ENCODE measurements around the gene BRD4.
"Not testable (repeated sequence)": the region's sequence is repeated elsewhere in the genome, so short reads cannot be mapped to it uniquely, and the experiment has no call there.

DNA sequence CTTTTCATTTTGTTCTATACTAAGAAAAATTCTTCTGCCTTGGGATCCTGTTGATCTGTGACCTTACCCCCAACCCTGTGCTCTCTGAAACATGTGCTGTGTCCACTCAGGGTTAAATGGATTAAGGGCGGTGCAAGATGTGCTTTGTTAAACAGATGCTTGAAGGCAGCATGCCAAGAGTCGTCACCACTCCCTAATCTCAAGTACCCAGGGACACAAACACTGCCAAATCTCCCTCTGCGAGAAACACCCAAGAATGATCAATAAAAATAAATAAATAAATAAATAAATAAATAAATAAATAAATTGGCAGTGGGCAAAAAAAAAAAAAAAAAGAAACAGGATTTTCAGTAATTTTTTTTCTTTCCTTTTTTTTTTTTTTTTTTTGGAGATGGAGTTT, 31.5 kb upstream of the BRD4 start:
- not testable (repeated sequence) for TF ChIP-seq POLR2A (IDR thresholded peaks at IDR 0.05; ENCODE audit: low read depth, low read length); POLR2AphosphoS5 (IDR thresholded peaks at IDR 0.05; ENCODE audit: low read depth, low read length); TAF1 (IDR thresholded peaks at IDR 0.05; ENCODE audit: borderline replicate concordance, low read depth, low read length)
